ENCODE measurements around the gene KRTAP4-7.
"Not testable (repeated sequence)": the region's sequence is repeated elsewhere in the genome, so short reads cannot be mapped to it uniquely, and the experiment has no call there.

Gene KRTAP4-7

GRCh38 chr17:41084100-41084856 lies at the start of gene KRTAP4-7:
KRTAP4-7 (plus strand) TSS chr17:41084150; CDS start chr17:41084207, 57 bp downstream.
- DNase-seq = not testable (repeated sequence)

DNA sequence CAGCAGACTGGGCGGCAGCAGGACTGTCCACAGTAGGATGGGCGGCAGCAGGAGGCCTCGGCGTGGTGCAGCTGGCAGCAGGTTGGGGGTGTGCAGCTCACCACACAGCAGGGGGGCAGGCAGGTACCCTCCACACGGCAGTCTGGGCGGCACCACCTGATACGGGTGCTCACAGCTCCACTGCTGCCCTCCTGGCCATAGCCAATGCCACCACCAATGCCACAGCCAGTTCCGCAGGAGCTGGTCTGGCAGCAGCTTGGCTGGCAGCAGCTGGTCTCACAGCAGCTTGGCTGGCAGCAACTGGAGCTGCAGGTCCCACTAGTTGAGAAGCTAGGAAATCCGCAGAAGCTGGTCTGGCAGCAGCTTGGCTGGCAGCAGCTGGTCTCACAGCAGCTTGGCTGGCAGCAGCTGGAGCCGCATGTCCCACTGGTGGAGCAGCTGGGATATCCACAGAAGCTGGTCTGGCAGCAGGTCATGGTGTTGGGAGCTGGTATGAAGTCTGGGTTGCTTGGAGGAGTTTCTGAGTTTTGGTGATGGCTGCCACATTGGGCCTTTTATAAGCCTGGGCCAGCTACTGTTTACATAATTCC lies 49.5 kb upstream of the KRTAP4-7 start, which contains the start of gene KRTAP1-3:
Gene KRTAP1-3, minus strand, starts transcription at position 529 of the 590 bp plus-strand sequence. Its CDS starts 53 bp downstream, at position 476.
- not testable (repeated sequence) for DNase-seq

- no peak for DNase-seq
These were observed 46.0 kb upstream of the KRTAP4-7 start for GRCh38 chr17:41037853-41038350.

- DNase-seq = not testable (repeated sequence)
These were observed 43.0 kb upstream of the KRTAP4-7 start, which contains the start of gene KRTAP1-1 for GRCh38 chr17:41040783-41041571. KRTAP1-1 (minus strand) TSS chr17:41041450; CDS start chr17:41041397, 53 bp downstream.

DNA sequence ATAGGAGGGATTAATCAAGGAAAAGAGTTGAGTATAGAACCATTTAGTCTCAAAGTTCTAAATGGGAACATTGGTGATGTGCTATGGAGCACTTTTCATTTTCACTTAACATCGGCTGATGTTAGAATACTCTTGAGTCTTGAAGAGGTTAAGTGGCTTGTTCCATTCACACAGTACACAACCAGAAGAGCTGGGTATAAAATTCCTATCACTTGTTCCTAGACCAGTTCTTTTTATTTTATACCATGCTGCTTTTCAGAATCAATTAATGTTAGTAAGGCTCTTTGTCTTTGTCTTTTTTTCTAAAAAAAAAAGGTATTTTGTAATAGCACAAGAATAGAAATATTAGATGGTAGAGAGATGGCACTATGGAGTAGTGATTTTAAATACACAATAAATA lies 41.0 kb upstream of the KRTAP4-7 start:
- DNase-seq = no peak

- DNase-seq = not testable (repeated sequence)
These were observed 37.0 kb upstream of the KRTAP4-7 start, which contains the start of gene KRTAP2-1 for GRCh38 chr17:41046735-41047465. KRTAP2-1 (minus strand) TSS chr17:41047316; CDS start chr17:41047267, 49 bp downstream.

- no peak for DNase-seq
These were observed 35.5 kb upstream of the KRTAP4-7 start for GRCh38 chr17:41048441-41048840.

DNA sequence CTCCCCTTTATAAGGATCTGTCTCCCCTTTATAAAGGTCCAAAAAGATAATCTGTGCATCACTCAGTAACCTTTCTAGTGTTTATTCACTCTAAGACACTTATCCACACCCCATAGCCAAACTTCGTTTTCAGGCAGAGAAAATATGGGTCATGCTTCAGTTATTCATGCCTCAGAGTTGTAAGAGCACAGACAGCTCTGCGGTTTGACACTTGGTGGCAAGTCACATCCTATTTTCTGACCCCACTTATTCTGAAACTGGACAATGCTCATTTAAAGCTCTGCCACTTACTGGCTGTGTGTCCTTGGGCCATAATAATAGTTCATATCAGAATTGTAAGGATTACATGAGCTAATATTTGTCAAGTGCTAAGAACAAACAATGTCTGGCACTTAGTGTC lies 34.8 kb upstream of the KRTAP4-7 start:
- DNase-seq = no peak

DNA sequence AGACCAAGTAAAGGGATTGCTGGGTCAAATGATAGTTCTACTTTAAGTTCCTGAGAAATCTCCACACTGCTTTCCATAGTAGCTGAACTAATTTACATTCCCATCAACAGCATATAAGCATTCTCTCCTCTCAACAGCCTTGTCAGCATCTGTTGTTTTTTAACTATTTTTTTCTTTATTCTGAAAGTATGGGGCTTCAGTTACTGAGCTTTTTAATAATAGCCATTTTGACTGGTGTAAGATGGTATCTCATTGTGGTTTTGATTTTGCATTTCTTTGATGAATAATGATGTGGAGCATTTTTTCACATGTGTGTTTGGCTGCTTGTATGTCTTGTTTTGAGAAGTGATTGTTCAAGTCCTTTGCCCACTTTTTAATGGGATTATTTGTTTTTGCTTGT lies 31.4 kb upstream of the KRTAP4-7 start:
- DNase-seq = no peak

DNA sequence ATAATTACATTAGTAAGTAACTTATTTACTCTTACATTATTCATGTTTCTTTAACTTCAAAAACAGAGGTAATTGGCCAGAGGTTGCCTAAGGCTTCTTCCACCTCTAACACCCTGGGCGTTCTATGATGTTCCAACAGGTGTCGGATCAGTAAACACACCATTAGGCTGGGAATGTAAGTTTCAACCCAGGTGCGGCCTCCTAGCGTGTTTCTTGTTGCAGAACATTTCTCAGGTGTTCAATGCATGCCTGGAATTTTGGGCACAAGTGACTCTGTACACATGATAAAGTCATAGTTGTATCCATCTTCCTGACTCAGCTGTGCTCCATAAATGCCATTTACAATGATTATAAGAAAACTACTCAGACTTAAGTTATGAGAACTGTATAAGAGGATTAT lies 29.9 kb upstream of the KRTAP4-7 start:
- DNase-seq = no peak

- not testable (repeated sequence) for DNase-seq
These were observed 29.4 kb upstream of the KRTAP4-7 start for GRCh38 chr17:41054556-41054955.

DNA sequence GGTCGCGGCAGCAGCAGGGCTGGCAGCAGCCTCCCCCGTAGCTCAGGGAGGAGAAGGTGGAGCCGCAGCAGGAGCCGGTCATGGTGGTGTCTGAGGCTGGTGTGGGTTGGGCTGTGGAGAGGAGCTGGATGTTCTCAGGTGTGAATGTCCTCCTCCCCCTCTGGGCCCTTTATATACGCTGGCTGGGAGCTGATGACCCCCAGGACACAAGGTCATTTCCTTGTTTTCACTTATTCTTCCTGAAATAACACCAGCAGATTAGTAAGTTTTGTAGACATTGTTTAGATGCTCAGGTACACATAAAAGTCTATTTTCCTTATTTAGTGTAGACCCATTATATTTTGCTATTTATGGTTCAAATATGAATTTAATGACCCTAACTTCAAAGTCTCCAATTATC lies 28.8 kb upstream of the KRTAP4-7 start, which contains the start of gene KRTAP2-2:
Gene KRTAP2-2, minus strand, starts transcription at position 101 of the 400 bp plus-strand sequence. Its CDS starts 19 bp downstream, at position 82.
- not testable (repeated sequence) for DNase-seq

- DNase-seq = no peak
These were observed 26.4 kb upstream of the KRTAP4-7 start for GRCh38 chr17:41057547-41057946.

- DNase-seq = no peak
These were observed 25.2 kb upstream of the KRTAP4-7 start for GRCh38 chr17:41058741-41059140.

DNA sequence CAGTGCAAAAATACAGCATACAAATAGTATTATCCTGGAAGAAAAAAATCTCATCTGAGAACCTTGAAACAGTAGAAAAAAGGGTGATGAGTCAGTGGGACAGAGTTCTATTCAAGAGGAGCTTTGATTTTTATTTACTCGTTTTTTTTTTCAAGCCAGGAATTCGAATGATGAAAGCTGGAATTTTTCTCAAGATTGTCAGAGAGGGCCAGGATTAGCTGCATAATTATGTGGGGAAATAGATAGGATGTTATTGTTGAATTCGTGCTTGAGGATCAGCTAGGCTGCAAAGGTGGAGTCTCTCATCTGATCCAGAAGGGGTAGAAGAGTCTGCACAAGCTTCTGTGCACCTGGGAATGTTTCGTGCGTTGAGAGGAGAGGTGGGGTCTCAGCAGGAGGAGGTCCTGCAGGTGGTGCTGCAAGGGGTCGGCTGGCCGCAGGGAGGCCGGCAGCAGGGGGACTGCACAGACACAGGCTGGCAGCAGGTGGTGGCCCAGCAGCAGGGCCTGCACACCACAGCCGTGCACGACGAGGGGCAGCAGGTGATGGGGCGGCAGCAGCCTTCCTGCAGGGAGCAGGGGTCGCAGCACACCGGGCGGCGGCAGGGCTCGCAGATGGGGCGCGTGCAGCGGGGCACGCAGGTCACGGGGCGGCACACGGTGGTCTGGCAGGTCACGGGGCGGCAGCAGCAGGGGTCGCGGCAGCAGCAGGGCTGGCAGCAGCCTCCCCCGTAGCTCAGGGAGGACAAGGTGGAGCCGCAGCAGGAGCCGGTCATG lies 24.5 kb upstream of the KRTAP4-7 start:
- DNase-seq = not testable (repeated sequence)

- no peak for DNase-seq
These were observed 23.8 kb upstream of the KRTAP4-7 start, which contains the start of gene KRTAP2-3 for GRCh38 chr17:41060052-41060604. KRTAP2-3 (minus strand) TSS chr17:41060114; CDS start chr17:41060050, 64 bp downstream.

- DNase-seq = no peak
These were observed 22.0 kb upstream of the KRTAP4-7 start for GRCh38 chr17:41061964-41062363.

GRCh38 chr17:41063449-41063848 lies 20.5 kb upstream of the KRTAP4-7 start:
- DNase-seq = no peak

DNA sequence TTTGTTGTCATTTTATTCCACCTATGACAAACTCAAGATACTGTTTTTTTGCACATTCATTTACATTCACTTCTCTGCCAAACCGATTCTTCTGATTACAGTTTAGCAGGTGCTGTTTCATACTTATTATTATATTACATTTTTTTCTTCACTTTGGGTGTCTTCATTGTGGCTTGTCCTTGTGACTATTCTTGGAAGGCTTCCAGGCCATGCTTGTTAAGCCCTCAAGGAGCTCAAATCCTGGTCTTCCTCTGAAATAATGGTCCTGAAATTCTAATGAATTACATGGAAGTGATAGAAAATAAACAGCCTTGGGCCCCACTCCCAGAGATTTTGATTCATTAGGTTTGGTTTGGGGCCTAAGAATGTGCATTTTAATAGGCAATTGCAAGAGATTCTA lies 19.6 kb upstream of the KRTAP4-7 start:
- DNase-seq = no peak

GRCh38 chr17:41065016-41065689 lies 18.8 kb upstream of the KRTAP4-7 start:
- not testable (repeated sequence) for DNase-seq

Measured in suppressor macrophage treated with lipopolysaccharide for 1 hour (primary cell).